Tibial nerve (tissue), 3 donors: ENCODE measurements around the gene CDC14B.

Experiments
- CTCF ChIP-seq, 5 experiments: fragments of 200-600 bp in 3 of 5; fragments of 450-650 bp in 2 of 5; sonication (generic) in 3 of 5; IDR thresholded peaks; one replicate each; pipeline ENCODE4 v1.5.1; 2016 to 2019; ENCODE audit warnings: antibody characterized with exemption in 5 of 5, mild to moderate bottlenecking in 3 of 5, moderate library complexity in 2 of 5
- POLR2A ChIP-seq, 2 donors: fragments of 450-650 bp; IDR thresholded peaks; one replicate each; pipeline ENCODE4 v1.6.1; 2017; ENCODE audit warnings: antibody characterized with exemption in 2 of 2, mild to moderate bottlenecking in 2 of 2, moderate library complexity in 2 of 2

GRCh38 chr9:96619491-96620180 lies at the start of gene CDC14B:
- TF ChIP-seq POLR2A (IDR thresholded peaks at IDR 0.05), result peak in 1 of 2 donors; percentile 28
- TF ChIP-seq CTCF (IDR thresholded peaks at IDR 0.05), result peak in 3 of 5 experiments; percentile 12 to 46 (median 37)
